GM23338 (cell line): ENCODE measurements around the gene PACC1. TPM values are rescaled to one million over a fixed set of nuclear protein-coding genes. Genes with fewer than 3 reads are reported as not detected.

Experiments
- JUNB ChIP-seq: IDR thresholded peaks from one replicate; pipeline ENCODE4 v1.6.1; 2016; ENCODE audit warnings: antibody characterized with exemption; ENCODE audit not compliant: unreplicated experiment
- NANOG ChIP-seq: IDR thresholded peaks from 2 replicates; pipeline ENCODE4 v1.6.1; 2016; ENCODE audit warnings: antibody characterized with exemption, borderline replicate concordance
- POLR2AphosphoS5 ChIP-seq: IDR thresholded peaks from 2 replicates; pipeline ENCODE4 v1.6.1; 2016; ENCODE audit warnings: antibody characterized with exemption, low read depth
- STAT1 ChIP-seq: IDR thresholded peaks from one replicate; pipeline ENCODE4 v1.6.1; 2016; ENCODE audit warnings: antibody characterized with exemption; ENCODE audit not compliant: unreplicated experiment
- ZNF114 ChIP-seq: fragments of 250-450 bp; sonication (Bioruptor Pico); IDR thresholded peaks from 2 replicates; pipeline ENCODE4 v1.5.0; 2020; ENCODE audit warnings: mild to moderate bottlenecking, moderate library complexity
- ZNF331 ChIP-seq: fragments of 250-450 bp; sonication (Bioruptor Pico); IDR thresholded peaks from 2 replicates; pipeline ENCODE4 v1.5.0; 2020; ENCODE audit warnings: low read depth, mild to moderate bottlenecking, moderate library complexity
- polyA plus RNA-seq: library from polyadenylated mRNA; unstranded; fragments of >200 nt; fragmentation: Nextera tagmentation; extraction: Ambion mirVana; gene quantifications from 2 replicates; pipeline ENCODE4 v1.2.1, GENCODE V29; 2016
- total RNA-seq: library from RNA; depleted of rRNA; stranded (reverse); fragments of >200 nt; shearing (Covaris generic); gene quantifications from 2 replicates; pipeline ENCODE4 v1.2.3, GENCODE V29; 2014
- TF ChIP-seq, protein P1 (sequence below): fragments of 250-450 bp; sonication (Bioruptor Pico); IDR thresholded peaks from 2 replicates; pipeline ENCODE4 v1.5.0; 2020; ENCODE audit warnings: mild to moderate bottlenecking, moderate library complexity
- TF ChIP-seq, protein P2 (sequence below): IDR thresholded peaks from one replicate; pipeline ENCODE4 v1.6.1; 2018; ENCODE audit warnings: antibody characterized with exemption; ENCODE audit not compliant: unreplicated experiment

The PACC1 gene
- total and polyA plus RNA-seq, 2 experiments from 2014 or later, result 17.1 to 18.0 TPM

DNA sequence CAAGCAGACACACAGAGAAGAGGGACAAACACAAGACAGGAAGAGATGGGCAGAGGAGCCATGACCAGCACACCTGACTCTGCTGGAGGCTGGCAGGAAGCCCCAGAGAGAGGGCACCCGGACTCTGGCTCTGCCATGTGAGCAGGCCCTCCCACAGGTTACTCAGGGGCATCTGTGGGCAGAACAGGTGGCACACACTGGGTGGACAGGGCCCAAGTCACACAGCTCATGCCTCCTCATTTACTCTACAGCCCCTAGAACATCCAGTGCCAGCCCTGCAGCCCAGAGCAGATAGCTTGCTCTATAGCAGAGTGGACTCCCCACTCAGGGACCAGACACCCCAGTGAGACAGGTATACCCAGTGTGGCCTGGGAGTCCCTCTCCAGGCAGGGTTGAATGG lies 28.7 kb downstream of the PACC1 start (continued):
- TF ChIP-seq, protein P1, sequence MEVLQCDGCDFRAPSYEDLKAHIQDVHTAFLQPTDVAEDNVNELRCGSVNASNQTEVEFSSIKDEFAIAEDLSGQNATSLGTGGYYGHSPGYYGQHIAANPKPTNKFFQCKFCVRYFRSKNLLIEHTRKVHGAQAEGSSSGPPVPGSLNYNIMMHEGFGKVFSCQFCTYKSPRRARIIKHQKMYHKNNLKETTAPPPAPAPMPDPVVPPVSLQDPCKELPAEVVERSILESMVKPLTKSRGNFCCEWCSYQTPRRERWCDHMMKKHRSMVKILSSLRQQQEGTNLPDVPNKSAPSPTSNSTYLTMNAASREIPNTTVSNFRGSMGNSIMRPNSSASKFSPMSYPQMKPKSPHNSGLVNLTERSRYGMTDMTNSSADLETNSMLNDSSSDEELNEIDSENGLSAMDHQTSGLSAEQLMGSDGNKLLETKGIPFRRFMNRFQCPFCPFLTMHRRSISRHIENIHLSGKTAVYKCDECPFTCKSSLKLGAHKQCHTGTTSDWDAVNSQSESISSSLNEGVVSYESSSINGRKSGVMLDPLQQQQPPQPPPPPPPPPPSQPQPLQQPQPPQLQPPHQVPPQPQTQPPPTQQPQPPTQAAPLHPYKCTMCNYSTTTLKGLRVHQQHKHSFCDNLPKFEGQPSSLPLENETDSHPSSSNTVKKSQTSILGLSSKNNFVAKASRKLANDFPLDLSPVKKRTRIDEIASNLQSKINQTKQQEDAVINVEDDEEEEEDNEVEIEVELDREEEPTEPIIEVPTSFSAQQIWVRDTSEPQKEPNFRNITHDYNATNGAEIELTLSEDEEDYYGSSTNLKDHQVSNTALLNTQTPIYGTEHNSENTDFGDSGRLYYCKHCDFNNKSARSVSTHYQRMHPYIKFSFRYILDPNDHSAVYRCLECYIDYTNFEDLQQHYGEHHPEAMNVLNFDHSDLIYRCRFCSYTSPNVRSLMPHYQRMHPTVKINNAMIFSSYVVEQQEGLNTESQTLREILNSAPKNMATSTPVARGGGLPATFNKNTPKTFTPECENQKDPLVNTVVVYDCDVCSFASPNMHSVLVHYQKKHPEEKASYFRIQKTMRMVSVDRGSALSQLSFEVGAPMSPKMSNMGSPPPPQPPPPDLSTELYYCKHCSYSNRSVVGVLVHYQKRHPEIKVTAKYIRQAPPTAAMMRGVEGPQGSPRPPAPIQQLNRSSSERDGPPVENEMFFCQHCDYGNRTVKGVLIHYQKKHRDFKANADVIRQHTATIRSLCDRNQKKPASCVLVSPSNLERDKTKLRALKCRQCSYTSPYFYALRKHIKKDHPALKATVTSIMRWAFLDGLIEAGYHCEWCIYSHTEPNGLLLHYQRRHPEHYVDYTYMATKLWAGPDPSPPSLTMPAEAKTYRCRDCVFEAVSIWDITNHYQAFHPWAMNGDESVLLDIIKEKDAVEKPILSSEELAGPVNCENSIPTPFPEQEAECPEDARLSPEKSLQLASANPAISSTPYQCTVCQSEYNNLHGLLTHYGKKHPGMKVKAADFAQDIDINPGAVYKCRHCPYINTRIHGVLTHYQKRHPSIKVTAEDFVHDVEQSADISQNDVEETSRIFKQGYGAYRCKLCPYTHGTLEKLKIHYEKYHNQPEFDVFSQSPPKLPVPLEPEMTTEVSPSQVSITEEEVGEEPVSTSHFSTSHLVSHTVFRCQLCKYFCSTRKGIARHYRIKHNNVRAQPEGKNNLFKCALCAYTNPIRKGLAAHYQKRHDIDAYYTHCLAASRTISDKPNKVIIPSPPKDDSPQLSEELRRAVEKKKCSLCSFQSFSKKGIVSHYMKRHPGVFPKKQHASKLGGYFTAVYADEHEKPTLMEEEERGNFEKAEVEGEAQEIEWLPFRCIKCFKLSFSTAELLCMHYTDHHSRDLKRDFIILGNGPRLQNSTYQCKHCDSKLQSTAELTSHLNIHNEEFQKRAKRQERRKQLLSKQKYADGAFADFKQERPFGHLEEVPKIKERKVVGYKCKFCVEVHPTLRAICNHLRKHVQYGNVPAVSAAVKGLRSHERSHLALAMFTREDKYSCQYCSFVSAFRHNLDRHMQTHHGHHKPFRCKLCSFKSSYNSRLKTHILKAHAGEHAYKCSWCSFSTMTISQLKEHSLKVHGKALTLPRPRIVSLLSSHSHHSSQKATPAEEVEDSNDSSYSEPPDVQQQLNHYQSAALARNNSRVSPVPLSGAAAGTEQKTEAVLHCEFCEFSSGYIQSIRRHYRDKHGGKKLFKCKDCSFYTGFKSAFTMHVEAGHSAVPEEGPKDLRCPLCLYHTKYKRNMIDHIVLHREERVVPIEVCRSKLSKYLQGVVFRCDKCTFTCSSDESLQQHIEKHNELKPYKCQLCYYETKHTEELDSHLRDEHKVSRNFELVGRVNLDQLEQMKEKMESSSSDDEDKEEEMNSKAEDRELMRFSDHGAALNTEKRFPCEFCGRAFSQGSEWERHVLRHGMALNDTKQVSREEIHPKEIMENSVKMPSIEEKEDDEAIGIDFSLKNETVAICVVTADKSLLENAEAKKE, result no peak
- TF ChIP-seq NANOG (no peak), ZNF114 (CRISPR knock-in tag) (no peak), STAT1 (no peak), ZNF331 (CRISPR knock-in tag) (no peak), JUNB (no peak), POLR2AphosphoS5 (no peak)
- TF ChIP-seq, protein P2, sequence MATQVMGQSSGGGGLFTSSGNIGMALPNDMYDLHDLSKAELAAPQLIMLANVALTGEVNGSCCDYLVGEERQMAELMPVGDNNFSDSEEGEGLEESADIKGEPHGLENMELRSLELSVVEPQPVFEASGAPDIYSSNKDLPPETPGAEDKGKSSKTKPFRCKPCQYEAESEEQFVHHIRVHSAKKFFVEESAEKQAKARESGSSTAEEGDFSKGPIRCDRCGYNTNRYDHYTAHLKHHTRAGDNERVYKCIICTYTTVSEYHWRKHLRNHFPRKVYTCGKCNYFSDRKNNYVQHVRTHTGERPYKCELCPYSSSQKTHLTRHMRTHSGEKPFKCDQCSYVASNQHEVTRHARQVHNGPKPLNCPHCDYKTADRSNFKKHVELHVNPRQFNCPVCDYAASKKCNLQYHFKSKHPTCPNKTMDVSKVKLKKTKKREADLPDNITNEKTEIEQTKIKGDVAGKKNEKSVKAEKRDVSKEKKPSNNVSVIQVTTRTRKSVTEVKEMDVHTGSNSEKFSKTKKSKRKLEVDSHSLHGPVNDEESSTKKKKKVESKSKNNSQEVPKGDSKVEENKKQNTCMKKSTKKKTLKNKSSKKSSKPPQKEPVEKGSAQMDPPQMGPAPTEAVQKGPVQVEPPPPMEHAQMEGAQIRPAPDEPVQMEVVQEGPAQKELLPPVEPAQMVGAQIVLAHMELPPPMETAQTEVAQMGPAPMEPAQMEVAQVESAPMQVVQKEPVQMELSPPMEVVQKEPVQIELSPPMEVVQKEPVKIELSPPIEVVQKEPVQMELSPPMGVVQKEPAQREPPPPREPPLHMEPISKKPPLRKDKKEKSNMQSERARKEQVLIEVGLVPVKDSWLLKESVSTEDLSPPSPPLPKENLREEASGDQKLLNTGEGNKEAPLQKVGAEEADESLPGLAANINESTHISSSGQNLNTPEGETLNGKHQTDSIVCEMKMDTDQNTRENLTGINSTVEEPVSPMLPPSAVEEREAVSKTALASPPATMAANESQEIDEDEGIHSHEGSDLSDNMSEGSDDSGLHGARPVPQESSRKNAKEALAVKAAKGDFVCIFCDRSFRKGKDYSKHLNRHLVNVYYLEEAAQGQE, result no peak
